ENCODE results near the gene TPM1.

TPM1 gene

GRCh38 chr15:63090887-63091286 is 48.3 kb downstream of the TPM1 start:
- H3K4me2 ChIP-seq: no peak overlapping the region
- no peak for TF ChIP-seq CTCF (conservative IDR thresholded peaks at IDR 0.05; ENCODE audit: low read depth, low read length)
- no peaks in the 10 kb centered on the region for H3K4me1 ChIP-seq (ENCODE audit: low read depth, poor library complexity, severe bottlenecking)
- H3K36me3 ChIP-seq (ENCODE audit: insufficient read depth): no peaks in the 10 kb centered on the region
- H3K4me3 ChIP-seq (IDR thresholded peaks at IDR 0.05; ENCODE audit: insufficient read depth, low read depth, low read length): no peak overlapping the region
- H4K20me1 ChIP-seq (ENCODE audit: insufficient read depth): no peaks in the 10 kb centered on the region
- H3K79me2 ChIP-seq (ENCODE audit: insufficient read depth, low read depth): no peaks in the 10 kb centered on the region
- no peaks in the 10 kb centered on the region for H3K27me3 ChIP-seq (ENCODE audit: insufficient read depth, low read depth)
- H3K9ac ChIP-seq: no peak overlapping the region
- H2AFZ ChIP-seq (ENCODE audit: low read depth): no peak overlapping the region
- H3K27ac ChIP-seq: no peak overlapping the region

GRCh38 chr15:63091679-63092446 is 49.3 kb downstream of the TPM1 start:
- no peak for TF ChIP-seq CTCF (conservative IDR thresholded peaks at IDR 0.05; ENCODE audit: low read depth, low read length)

GRCh38 chr15:63093486-63094205 is 51.1 kb downstream of the TPM1 start:
- Histone ChIP-seq H3K4me3 (IDR thresholded peaks at IDR 0.05; ENCODE audit: insufficient read depth, low read depth, low read length) (no peak overlapping the region), H3K79me2 (ENCODE audit: insufficient read depth, low read depth) (no peaks in the 10 kb centered on the region), H3K4me2 (no peak overlapping the region), H3K9ac (no peak overlapping the region), H2AFZ (ENCODE audit: low read depth) (peak overlapping the region; percentile 27; the same call in 1 of the 2 replicates), H4K20me1 (ENCODE audit: insufficient read depth) (no peaks in the 10 kb centered on the region), H3K27ac (no peak overlapping the region), H3K27me3 (ENCODE audit: insufficient read depth, low read depth) (no peaks in the 10 kb centered on the region), H3K36me3 (ENCODE audit: insufficient read depth) (no peaks in the 10 kb centered on the region), H3K4me1 (ENCODE audit: low read depth, poor library complexity, severe bottlenecking) (no peaks in the 10 kb centered on the region)
- TF ChIP-seq CTCF (conservative IDR thresholded peaks at IDR 0.05; ENCODE audit: low read depth, low read length): peak; percentile 85

More at GRCh38 chr15:63091679-63092446, 49.3 kb downstream of the TPM1 start:
- no peaks in the 10 kb centered on the region for H3K36me3 ChIP-seq (ENCODE audit: insufficient read depth)
- no peaks in the 10 kb centered on the region for H4K20me1 ChIP-seq (ENCODE audit: insufficient read depth)
- no peak overlapping the region for H3K27ac ChIP-seq
- no peaks in the 10 kb centered on the region for H3K4me1 ChIP-seq (ENCODE audit: low read depth, poor library complexity, severe bottlenecking)
- H3K79me2 ChIP-seq (ENCODE audit: insufficient read depth, low read depth): no peaks in the 10 kb centered on the region
- no peaks in the 10 kb centered on the region for H3K27me3 ChIP-seq (ENCODE audit: insufficient read depth, low read depth)
- H3K4me2 ChIP-seq: no peak overlapping the region
- no peak overlapping the region for H3K9ac ChIP-seq
- no peak overlapping the region for H2AFZ ChIP-seq (ENCODE audit: low read depth)
- no peak overlapping the region for H3K4me3 ChIP-seq (IDR thresholded peaks at IDR 0.05; ENCODE audit: insufficient read depth, low read depth, low read length)

- Histone ChIP-seq H4K20me1 (ENCODE audit: insufficient read depth) (no peaks in the 10 kb centered on the region), H3K27ac (no peak overlapping the region), H3K79me2 (ENCODE audit: insufficient read depth, low read depth) (no peaks in the 10 kb centered on the region), H3K4me3 (IDR thresholded peaks at IDR 0.05; ENCODE audit: insufficient read depth, low read depth, low read length) (no peak overlapping the region), H2AFZ (ENCODE audit: low read depth) (no peak overlapping the region), H3K27me3 (ENCODE audit: insufficient read depth, low read depth) (no peaks in the 10 kb centered on the region), H3K36me3 (ENCODE audit: insufficient read depth) (no peaks in the 10 kb centered on the region), H3K4me2 (no peak overlapping the region), H3K9ac (no peak overlapping the region), H3K4me1 (ENCODE audit: low read depth, poor library complexity, severe bottlenecking) (no peaks in the 10 kb centered on the region)
- no peak for TF ChIP-seq CTCF (conservative IDR thresholded peaks at IDR 0.05; ENCODE audit: low read depth, low read length)
Observed at GRCh38 chr15:63094495-63094931, 52.0 kb downstream of the TPM1 start.

Data from KMS-11 (cell line).